Right kidney (tissue), 1 donor: Measurements from ENCODE around the gene CD2AP.
"Not testable (repeated sequence)": the region's sequence is repeated elsewhere in the genome, so short reads cannot be mapped to it uniquely, and the experiment has no call there.

Experiments
- DNase-seq: peaks from one replicate; pipeline ENCODE4 v3.0.0-alpha.2; 2016

The CD2AP gene

GRCh38 chr6:47566602-47567001, 89.0 kb downstream of the CD2AP start:
- DNase-seq, result not testable (repeated sequence)

- no peak for DNase-seq
Measured at GRCh38 chr6:47567586-47567985, 90.0 kb downstream of the CD2AP start.

- no peak for DNase-seq
Measured at GRCh38 chr6:47571488-47571887, 93.9 kb downstream of the CD2AP start.

- DNase-seq, result no peak
Measured at GRCh38 chr6:47573109-47573508, 95.5 kb downstream of the CD2AP start.

GRCh38 chr6:47574789-47575188, 97.2 kb downstream of the CD2AP start:
- DNase-seq, result no peak

DNA sequence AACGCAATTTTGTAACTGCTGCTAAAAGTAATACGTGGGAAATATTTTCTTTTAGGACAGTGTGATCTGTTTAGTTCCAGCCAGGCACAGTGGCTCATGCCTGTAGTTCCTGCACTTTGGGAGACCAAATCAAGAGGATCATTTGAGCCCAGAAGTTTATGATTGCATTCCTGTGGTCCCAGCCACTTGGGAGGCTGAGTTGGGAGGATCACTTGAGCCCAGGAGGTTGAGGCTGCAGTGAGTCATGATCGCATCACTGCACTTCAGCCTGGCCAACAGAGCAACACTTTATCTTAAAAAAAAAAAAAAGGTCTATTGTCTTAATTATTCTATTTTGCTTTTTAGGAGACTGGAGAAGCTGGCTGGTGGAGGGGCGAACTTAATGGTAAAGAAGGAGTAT, 101.5 kb downstream of the CD2AP start:
- no peak for DNase-seq

DNA sequence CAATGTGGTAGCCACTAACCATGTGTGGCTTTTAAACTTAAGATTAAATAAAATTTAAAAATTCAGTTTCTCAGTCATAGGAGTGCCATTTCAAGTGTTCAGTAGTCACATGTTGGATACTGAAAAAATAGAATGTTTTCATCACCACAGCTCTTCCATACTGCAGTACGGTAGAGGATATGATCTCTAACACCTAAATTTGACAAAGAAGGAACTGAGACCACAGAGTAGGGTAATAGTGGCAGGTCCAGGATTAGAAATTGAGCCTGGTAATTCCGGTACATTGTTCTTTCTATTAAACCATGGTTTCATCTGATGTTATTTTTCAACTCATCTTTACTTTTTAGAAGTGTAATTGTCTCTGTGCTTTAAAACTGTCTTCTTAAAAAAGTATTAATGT, 104.0 kb downstream of the CD2AP start:
- no peak for DNase-seq

GRCh38 chr6:47587493-47587892, 109.9 kb downstream of the CD2AP start:
- DNase-seq, result no peak

- no peak for DNase-seq
Measured at GRCh38 chr6:47592131-47592840, 114.7 kb downstream of the CD2AP start.

DNA sequence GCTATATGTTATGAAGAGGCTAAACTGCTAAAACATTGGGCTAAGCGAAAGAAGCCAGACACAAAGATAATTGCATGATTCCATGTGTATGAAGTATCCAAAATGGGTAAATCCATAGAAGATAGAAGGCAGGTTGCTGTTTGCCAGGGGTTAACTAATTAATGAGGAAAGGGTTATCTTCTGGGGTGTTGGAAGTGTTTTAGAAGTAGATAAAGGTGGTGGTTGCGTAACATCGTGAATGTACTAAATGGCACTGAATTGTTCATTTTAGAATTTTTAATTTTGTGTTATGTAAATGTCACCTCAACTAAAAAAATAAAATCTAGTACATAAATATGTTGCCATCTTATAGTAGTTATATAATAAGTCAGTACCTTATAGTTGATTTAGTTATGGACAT, 116.4 kb downstream of the CD2AP start:
- DNase-seq, result no peak

DNA sequence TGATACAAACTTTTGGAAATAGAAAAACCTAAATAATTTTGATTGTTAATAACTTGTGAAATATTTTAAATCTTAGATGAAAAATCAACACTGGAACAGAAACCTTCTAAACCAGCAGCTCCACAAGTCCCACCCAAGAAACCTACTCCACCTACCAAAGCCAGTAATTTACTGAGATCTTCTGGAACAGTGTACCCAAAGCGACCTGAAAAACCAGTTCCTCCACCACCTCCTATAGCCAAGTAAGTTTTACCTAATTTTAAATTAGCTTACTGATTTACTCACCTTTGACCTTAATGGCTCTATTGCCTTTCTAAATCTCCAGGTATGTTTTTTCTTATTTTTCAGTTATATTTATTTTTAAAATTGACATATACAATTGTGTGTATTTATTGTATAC, 118.2 kb downstream of the CD2AP start:
- DNase-seq, result no peak

DNA sequence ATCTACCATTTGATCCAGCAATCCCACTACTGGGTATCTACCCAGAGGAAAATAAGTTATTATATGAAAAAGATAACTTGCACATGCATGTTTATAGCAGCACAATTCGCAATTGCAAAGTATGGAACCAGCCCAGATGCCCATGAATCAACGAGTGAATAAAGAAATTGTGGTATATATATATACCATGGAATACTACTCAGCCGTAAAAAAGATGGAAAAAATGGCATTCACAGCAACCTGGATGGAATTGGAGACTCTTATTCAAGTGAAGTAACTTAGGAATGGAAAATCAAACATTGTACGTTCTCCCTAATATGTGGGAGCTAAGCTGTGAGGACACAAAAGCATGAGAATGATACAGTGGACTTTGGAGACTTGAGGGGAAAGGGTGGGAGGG, 120.8 kb downstream of the CD2AP start:
- DNase-seq, result no peak

DNA sequence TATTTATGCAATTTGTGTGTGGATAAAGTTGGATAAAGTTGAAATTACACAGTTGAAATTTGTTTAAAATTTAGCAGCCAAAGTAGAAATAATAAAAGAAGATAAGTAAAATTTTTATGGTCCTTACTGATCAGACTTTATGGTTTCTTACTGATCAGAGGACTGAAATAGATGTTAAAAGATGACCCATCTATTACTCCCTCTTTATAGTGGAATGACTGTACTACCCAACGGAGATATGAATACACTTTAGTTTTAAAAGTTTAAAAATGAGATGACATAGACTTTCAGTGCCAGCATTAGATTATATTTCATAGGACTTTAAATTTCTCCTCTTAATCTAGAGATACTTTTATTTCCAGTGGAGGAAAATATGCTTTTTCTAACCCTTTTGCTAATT, 121.9 kb downstream of the CD2AP start:
- no peak for DNase-seq

DNA sequence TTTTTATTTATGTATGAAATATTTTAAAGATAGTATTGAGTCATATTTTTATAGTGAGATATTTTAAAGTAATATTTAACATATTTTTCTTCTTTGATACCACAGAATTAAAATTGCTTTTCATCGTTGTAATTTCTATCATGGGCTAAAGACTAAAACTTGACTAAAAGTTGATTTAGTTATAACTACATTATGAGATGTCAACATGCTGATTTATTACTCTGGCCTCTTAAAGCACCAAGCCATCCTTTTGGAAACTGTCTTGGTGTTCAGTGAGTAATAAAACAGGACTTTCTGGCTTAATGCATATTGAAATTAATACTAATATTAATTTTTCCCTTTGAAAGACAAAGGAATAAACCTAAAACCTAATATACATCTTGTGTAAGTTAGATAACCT, 125.6 kb downstream of the CD2AP start:
- DNase-seq, result no peak

- no peak for DNase-seq
Measured at GRCh38 chr6:47603995-47604394, 126.4 kb downstream of the CD2AP start.

DNA sequence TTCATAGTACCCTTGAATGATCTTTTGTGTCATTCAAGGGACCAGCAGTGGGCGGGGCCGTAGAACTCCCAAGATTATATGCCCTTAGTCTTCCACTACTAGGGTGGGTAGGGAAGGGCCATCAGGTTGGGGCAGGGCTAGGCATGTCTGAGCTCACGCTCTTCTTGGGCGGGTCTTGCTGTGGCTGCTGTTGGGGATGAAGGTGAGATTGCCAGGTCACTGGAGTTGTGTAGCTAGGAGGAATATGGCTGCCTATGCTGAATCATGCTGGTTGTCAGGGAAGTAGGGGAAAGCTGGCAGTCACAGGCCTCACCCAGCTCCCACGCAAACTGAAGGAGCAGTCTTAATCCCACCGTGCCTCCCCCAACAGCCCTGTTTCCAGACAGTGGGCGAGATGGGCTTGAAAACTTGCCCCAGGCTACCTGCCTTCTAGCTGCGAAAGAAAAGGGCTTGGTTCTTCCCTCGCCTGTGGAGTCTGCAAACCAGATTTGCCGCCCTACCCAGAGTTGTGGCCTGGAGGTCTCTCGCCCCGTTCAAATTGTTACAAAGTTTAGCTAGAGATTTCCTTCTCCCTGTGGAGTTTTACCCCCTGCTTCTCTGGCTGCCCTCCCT, 144.4 kb downstream of the CD2AP start:
- no peak for DNase-seq

- DNase-seq, result no peak
Measured at GRCh38 chr6:47626782-47627181, 149.2 kb downstream of the CD2AP start.

DNA sequence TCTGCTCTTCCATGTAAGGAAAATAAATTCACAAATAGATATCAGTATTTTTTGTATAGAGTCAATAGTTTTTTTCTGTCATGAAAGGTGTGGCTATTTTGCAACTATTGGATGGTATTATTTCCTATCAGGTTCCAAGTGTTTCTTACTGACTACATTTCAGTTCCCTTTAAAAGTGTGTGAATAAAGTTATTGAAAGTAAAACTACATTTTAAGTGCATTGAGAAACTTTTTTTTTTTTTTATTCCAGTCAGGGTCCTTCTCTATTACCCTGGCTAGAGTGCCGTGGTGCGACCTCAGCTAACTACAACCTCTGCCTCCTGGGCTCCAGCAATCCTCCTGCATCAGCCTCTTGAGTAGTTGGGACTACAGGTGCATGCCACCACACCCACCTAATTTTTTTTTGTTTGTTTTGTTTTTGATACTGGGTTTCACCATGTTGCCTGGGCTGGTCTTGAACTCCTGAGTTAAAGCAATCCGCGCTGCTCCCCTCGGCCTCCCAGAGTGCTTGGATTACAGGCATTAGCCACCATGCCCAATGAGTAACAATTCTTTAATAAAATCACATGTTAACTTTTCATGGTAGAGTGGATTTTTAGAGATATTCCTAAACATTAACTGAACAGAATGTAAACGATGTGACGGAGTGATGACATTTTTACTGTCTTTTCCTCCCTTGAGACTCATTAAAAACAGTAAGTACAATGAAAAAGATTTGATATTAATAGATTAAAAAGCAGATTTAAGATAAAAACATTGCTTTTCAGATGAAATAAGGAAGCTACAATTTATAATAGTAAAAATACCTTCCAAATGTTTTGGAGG, 151.1 kb downstream of the CD2AP start:
- DNase-seq, result no peak

GRCh38 chr6:47629954-47630353, 152.4 kb downstream of the CD2AP start:
- DNase-seq, result no peak

GRCh38 chr6:47630587-47630986, 153.0 kb downstream of the CD2AP start:
- no peak for DNase-seq

DNA sequence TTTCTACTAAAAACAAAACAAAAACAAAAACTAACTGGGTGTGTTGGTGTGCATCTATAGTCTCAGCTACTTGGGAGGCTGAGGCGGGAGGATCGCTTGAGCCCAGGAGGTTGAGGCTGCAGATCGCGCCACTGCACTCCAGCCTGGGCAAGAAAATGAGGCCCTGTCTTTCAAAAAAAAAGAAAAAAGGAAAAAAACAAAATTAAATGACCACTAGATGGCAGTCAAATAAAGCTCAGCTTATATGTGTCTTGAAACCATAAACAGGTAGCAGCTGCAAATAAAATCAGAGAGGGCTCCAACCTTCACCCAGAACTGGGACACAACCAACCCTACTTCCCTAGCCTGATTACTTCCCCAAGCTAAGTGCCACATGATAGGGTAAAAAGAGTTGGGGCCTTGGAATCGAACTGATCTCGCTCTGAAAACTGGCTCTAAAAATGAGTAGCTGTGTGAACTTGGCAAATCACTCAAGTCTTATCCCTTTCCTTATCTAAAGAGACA, 153.7 kb downstream of the CD2AP start:
- DNase-seq, result peak; percentile 57

DNA sequence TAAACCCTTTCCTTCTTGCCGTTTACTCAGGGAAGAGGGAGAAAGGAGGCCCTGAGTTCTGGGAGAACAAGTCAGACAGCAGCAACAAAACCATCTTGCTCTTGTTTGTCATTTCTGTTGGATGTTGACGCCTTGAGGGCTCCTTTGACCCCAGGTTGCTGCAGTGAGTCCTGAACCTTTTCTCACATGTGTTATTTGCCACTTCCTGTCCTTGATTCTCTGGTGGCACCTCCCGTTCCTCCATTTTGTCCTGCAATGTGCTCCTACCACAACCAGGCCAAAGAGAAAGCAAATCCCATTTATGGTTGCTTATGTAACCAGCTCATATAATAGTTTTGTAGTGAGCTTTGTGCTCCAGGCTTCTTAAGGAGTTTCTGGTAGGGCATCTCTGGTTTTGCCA, 154.2 kb downstream of the CD2AP start:
- DNase-seq, result no peak

- no peak for DNase-seq
Measured at GRCh38 chr6:47633141-47633540, 155.6 kb downstream of the CD2AP start.
